Kidney (tissue), 14 donors: ENCODE results near the gene IRF4. TPM values are rescaled to one million over a fixed set of nuclear protein-coding genes. Genes with fewer than 3 reads are reported as not detected.
"Not testable (repeated sequence)": the region's sequence is repeated elsewhere in the genome, so short reads cannot be mapped to it uniquely, and the experiment has no call there.

Source experiments
- DNase-seq, 5 donors: peaks; one replicate each; pipeline ENCODE4 v3.0.0-alpha.2; 2013 to 2020
- FAIRE-seq: peaks from 2 replicates; lab custom pipeline; 2012; peaks lifted over from hg19 to GRCh38; lab: Jason Lieb, UNC
- H3K27ac ChIP-seq, 2 donors: one replicate each; pipeline ENCODE4 v1.7.0; 2013; ENCODE audit warnings: low read depth in 2 of 2, low read length in 2 of 2, inconsistent platforms in 1 of 2
- H3K27me3 ChIP-seq: one replicate; pipeline ENCODE4 v1.7.1; 2013; ENCODE audit warnings: low read length, inconsistent platforms; ENCODE audit not compliant: control insufficient read depth, insufficient read depth
- H3K36me3 ChIP-seq, 3 donors: one replicate each; pipeline versions ENCODE4 v1.7.0 to v1.7.1; 2013; ENCODE audit warnings: low read length in 3 of 3, control low read depth in 1 of 3, inconsistent platforms in 1 of 3; ENCODE audit not compliant: insufficient read depth in 3 of 3, control insufficient read depth in 2 of 3
- H3K4me1 ChIP-seq, 3 donors: one replicate each; pipeline versions ENCODE4 v1.7.0 to v1.7.1; 2013; ENCODE audit warnings: low read length in 3 of 3, inconsistent platforms in 1 of 3, low read depth in 1 of 3; ENCODE audit not compliant: control insufficient read depth in 2 of 3, insufficient read depth in 2 of 3
- H3K4me3 ChIP-seq, 3 donors: one replicate each; pipeline versions ENCODE4 v1.7.0 to v1.8.1; 2013; ENCODE audit warnings: low read length in 3 of 3, control low read depth in 1 of 3, inconsistent platforms in 1 of 3
- H3K9ac ChIP-seq, 3 donors: one replicate each; pipeline versions ENCODE4 v1.7.0 to v1.7.1; 2013; ENCODE audit warnings: low read length in 3 of 3, control low read depth in 1 of 3, inconsistent platforms in 1 of 3
- H3K9me3 ChIP-seq, 3 donors: one replicate each; pipeline versions ENCODE4 v1.7.0 to v1.7.1; 2013; ENCODE audit warnings: low read length in 3 of 3, control low read depth in 1 of 3, inconsistent platforms in 1 of 3; ENCODE audit not compliant: control insufficient read depth in 2 of 3, insufficient read depth in 1 of 3
- CTCF ChIP-seq: IDR thresholded peaks from 3 replicates; pipeline ENCODE4 v1.5.1; 2012; ENCODE audit warnings: mild to moderate bottlenecking, moderate library complexity, borderline replicate concordance; ENCODE audit not compliant: insufficient read depth; ENCODE audit errors: extremely low read depth
- intact Hi-C: fragments of 100-400 bp; cut with DNase I; formaldehyde crosslinking; loops from one replicate; pipeline ENCODE4 v1.11.1; 2022
- polyA plus RNA-seq: library from polyadenylated mRNA; stranded (reverse); fragments of 350-450 nt; fragmentation: Illumina TruSeq; extraction: RNeasy Lipid Tissue Mini Kit (QIAGEN cat#74804); gene quantifications from one replicate; pipeline ENCODE4 v1.2.3, GENCODE V29; 2014; ENCODE audit warnings: low read depth, low replicate concordance; ENCODE audit not compliant: insufficient read depth
- total RNA-seq: library from RNA; stranded (reverse); fragmentation: NEBNext Ultra II Directional; extraction: Animal tissue kit (Norgen Biotek cat#: 25700); gene quantifications from one replicate; pipeline ENCODE4 v1.2.1, GENCODE V29; 2021
- donor health status: control.
- donor health status: control.
- donor health status: control.
- donor health status: control.
- donor health status: control.
- donor health status: DM: yes; HTN: yes; CAD: no.
- donor health status: Normal renal cell carcinoma (clear cell type).

Gene IRF4
- total and polyA plus RNA-seq, 2 donors from 2014 or later = 23.7 TPM; not detected in 1

GRCh38 chr6:370555-370954, 21.0 kb upstream of the IRF4 start:
- intact Hi-C loops = no loop called here
- H3K27me3 ChIP-seq = peaks cover 2% of the 10 kb centered on the region
- no peak overlapping the region for H3K9ac ChIP-seq
- H3K4me1 ChIP-seq = peaks cover 0 to 11% (median 0%) of the 10 kb centered on the region in 3 donors
- no peak overlapping the region for H3K27ac ChIP-seq
- FAIRE-seq (no peak), DNase-seq (peak in 2 of 5 donors; percentile 23 to 57)
- TF ChIP-seq CTCF = no peak
- no peak overlapping the region for H3K4me3 ChIP-seq
- H3K9me3 ChIP-seq = no peaks in the 10 kb centered on the region
- peaks cover 0 to 3% (median 0%) of the 10 kb centered on the region in 3 donors for H3K36me3 ChIP-seq

GRCh38 chr6:371851-372250, 19.7 kb upstream of the IRF4 start:
- intact Hi-C loops, FAIRE-seq, DNase-seq: not testable (repeated sequence)

GRCh38 chr6:372336-372911, 19.1 kb upstream of the IRF4 start:
- DNase-seq (peak in 1 of 5 donors; percentile 81), FAIRE-seq (no peak)
- H3K9ac ChIP-seq = no peak overlapping the region
- intact Hi-C loops = no loop called here
- no peak overlapping the region for H3K4me3 ChIP-seq
- peaks cover 0 to 11% (median 0%) of the 10 kb centered on the region in 3 donors for H3K4me1 ChIP-seq
- peaks cover 1% of the 10 kb centered on the region for H3K27me3 ChIP-seq
- no peaks in the 10 kb centered on the region for H3K9me3 ChIP-seq
- TF ChIP-seq CTCF = no peak
- peaks cover 0 to under 1% (median 0%) of the 10 kb centered on the region in 3 donors for H3K36me3 ChIP-seq
- H3K27ac ChIP-seq = no peak overlapping the region

More at GRCh38 chr6:371851-372250, 19.7 kb upstream of the IRF4 start:
- not testable (repeated sequence) for H3K27me3 ChIP-seq, H3K9me3 ChIP-seq, H3K9ac ChIP-seq, H3K27ac ChIP-seq, H3K4me3 ChIP-seq, H3K36me3 ChIP-seq
- H3K4me1 ChIP-seq = peaks cover 0 to 11% (median 0%) of the 10 kb centered on the region in 3 donors

- no peak for DNase-seq
- Histone ChIP-seq H3K9me3 (no peaks in the 10 kb centered on the region), H3K27ac (no peak overlapping the region), H3K4me1 (peaks cover 0 to 11% (median 0%) of the 10 kb centered on the region in 3 donors), H3K27me3 (no peaks in the 10 kb centered on the region), H3K9ac (no peak overlapping the region), H3K36me3 (no peaks in the 10 kb centered on the region), H3K4me3 (no peak overlapping the region)
- intact Hi-C loops = no loop called here
- FAIRE-seq = no peak
- no peak for TF ChIP-seq CTCF
These were observed 18.5 kb upstream of the IRF4 start for GRCh38 chr6:373031-373430.
